ENCODE measurements around the gene FNTB. TPM values are rescaled to one million over a fixed set of nuclear protein-coding genes. Genes with fewer than 3 reads are reported as not detected.
A peak's percentile ranks its signal among the peaks of the same experiment; 100 is the strongest.

The FNTB gene
- total RNA-seq, 1 donor from 2014 or later, result 8.5 TPM

DNA sequence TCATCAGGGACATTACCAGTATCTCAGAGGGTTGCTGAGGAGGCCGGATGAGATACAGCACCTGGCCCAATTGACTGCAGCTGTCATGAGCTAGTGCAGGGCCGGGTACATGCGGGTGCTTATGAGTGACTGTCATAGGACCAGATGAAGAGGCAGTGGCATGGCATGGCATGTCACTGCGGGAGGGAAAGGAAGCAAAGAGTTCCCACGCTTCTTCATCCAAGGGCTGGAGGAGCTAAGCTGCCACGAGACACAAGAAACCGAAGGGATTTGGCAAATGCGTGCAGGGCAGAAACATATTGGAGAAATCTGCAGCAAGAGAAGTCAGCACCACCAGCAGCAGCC lies 33.4 kb upstream of the FNTB start:
- no peak for DNase-seq

DNA sequence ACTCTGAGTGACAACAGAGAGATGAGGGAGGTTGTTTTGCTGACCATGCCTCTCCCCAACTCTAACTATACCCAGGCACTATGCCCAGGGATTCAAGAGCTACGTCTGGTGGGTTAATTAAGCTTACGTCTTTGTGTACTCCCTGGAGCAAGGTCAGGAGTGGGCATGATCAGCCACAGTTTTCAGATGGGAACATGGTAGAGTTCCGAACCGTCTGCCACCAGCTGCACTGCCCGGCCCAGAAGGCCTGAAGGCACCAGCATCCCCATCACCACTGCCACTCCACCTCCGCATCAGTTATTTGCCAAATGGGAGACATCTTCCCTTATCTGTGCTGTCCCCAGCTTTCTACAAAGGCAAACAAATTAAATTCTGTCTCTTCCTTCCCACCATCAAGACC lies 33.0 kb upstream of the FNTB start:
- no peak for DNase-seq

DNA sequence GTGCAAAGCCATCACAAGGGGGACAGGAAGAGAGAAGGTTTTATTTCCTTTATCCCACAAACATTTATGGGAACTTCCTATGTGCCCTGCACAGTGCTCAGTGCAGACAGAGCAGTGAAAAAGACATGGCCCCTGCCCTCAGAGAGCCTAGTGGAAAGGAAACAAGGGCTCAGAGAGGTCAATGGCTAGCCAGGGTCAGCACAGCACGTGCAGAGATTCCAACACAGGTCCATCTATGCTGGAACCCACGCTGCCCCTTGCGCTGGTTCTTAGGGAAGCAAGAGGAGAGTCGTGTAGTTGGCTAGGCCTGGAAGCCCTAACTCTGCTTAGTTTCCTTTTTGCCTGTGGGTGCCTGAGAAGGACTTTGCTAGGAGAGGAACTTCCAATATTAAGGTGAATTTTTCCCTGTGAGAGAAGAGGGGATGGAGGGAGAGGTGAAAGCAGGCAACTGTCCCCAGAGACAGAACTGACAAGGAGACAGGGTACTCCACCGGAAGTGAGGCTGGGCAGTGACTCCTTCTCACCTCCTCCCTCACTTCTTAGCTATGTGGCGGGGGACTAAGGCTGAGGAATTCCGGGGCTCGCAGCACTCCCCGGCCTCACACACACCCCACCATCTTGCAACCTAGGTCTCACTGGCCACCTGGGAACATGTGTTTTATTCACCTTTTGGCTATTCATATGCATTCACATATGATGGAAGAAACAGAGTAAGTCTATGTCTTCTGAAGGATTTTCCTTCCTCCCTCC lies 32.0 kb upstream of the FNTB start:
- DNase-seq, result no peak

DNA sequence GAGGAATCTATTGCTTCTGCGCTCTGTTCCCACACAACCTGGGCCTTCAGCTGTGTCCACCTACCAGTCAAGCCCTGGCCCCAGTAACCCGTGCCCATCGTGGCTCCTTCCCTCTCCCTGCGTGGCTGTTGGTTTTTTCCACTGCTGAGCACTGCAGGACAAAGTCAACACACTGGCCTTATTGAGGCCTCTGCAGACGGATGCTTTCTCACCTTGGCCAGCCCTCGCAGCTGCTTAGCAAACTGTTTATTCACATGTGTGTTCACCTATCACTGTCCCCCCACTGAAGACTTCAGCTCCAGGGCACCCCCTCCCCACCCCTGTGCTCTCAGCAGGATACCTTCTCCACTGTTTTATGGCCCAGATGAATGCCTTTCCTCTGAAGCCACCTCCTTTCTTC lies 31.4 kb upstream of the FNTB start:
- DNase-seq, result no peak

DNA sequence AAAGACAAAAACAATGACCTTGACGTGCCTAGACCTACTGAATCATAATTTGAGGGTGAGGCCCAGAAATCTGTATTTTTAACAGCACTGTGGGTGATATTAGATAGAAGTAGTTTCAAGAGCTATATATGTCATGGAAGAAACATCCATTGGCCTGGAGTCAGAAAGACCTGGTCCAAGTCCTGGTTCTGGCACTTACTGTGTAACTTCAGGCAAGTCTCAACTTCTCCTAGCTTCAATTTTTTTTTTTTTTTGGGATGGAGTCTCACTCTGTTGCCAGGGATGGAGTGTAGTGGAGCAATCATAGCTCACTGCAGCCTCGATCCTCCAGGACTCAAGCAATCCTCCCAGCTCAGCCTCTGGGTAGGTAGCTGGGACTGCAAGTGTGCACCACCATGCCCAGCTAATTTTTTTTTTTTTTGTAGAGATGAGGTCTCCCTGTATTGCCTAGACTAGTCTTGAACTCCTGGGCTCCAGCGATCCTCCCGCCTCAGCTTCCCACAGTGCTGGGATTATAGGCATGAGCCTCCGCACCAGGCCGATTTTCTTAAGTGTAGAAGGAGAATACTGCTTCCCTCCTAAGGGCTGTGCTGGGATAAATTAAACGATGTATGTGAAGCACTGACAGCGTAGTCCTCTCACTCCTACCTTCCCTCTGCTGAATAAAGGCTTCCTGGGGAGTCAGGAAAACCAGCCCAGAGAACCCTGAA lies 29.8 kb upstream of the FNTB start:
- no peak for DNase-seq

DNA sequence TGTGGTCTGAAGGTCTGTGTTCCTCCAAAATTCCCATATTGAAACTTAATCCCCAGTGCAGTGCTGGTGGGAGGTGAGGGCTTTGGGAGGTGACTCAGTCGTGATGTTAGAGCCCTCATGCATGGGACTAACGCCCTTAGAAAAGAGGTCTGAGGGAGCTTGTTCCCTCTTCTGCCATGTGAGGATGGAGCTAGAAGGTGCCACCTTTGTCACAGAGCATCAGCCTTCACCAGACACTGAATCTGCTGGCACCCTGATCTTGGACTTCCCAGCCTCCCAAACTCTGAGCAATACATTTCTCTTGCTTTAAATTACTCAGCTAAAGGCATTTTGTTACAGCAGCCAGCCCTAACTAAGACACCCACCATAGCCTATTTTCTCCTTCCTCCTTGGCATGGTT lies 28.5 kb upstream of the FNTB start:
- no peak for DNase-seq

DNA sequence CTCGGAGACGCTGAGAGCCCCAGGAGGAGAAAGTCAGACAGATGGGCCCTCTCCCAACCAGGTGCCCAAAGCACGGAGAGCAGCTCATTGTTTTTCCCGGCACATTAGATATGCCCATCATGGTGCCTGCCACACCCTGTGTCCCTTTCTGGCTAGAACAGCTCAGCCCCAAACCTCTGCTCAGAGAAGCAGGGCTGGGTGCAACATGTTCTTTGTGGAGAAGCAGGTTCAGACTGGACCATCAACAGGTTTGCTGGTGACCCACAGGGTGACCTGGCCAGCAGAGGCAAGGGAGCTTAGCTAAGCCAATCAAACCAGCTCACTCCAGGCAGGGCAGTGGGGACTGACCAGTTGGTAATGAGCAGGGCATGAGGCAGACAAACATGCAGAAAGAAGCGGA lies 28.0 kb upstream of the FNTB start:
- DNase-seq, result no peak

DNA sequence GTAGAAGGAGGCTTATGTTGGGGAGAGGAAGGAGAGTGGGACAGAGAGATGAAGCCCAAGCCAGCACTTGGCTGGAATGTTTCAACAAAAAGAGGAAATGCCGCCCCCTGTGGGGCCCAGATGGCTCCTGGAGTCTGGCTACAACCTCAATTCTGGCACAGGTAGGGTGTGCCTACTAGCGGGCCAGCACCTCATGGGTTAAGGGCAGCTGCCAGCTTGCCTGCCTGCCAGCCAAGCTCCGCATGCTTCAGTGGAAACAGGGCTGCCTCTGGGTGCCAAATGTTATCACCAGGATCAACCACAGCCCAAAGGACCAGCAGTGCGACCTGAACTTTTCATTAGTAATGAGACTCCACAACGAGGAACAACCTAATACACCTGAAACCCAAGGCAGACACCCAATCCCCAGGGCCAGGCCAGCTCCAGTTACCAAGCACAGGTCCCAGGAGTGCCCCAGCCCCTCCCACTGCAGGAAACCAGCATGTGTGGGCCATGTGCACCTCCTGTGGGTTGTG lies 25.9 kb upstream of the FNTB start:
- no peak for DNase-seq

DNA sequence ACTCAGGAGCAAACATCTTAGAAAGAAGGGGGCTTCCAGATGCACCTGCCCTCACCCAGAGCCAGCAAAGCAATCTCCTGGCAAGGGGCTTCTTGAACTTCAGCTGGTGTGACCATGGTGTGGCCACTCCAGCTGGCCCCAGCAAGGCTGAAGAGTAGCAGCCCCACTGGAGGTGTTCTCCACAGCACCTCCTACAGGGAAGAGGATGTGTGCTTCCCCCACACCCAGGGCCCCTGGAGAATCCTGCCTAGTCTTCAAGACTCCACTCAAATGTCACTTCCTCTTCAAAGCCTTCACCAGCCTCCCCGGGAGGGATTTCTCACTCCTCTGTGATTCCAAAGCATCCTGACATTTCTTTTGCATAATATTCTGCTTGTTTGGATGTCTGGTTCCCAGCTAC lies 23.1 kb upstream of the FNTB start:
- no peak for DNase-seq

DNA sequence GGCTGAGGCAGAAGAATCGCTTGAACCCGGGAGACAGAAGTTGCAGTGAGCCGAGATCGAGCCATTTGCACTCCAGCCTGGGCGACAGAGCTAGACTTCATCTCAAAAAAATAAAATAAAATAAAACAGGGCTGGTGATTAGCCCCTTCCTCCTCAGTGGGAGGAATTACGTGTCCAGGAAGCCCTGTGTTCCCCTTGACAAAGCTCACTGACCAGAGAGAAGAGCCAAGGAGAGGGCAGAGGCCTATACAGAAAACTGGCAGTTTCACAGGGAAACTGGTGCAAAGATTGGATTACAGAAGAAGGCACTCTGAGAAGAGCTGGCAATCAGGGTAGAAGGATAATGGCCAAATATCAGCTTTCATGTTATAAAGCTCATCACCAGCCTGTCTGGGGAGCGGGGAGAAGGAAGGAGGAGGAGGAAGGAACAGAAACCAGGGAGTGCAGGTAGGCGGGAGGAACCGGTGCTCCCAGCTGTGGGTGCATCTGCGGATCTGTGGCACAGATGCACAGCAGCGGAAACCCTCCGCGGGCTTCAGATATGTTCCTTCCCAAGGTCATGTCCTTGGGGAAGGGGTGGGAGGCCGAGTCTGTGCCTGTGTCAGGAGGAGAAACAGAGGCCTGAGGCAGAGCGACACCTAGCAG lies 21.2 kb upstream of the FNTB start:
- peak; percentile 65 for DNase-seq

DNA sequence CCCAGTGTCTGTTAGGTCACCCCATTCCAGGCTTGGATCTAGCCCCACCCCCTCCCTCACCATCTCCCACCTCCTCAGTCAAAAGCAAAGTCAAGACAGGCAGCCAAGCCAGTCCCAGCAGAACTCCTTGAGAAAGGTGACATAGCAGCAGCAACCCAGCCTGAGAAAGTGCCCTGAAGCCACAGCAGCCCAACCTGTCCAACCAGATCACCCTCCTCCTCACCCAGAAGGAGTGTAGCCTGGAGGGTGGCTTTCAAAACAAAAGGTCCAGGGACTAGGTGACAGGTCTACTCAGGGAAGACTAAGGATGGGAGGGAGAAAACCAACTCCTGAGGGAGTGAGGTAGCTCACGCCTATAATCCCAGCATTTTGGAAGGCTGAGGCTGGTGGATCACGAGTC lies 19.7 kb upstream of the FNTB start:
- DNase-seq, result no peak

DNA sequence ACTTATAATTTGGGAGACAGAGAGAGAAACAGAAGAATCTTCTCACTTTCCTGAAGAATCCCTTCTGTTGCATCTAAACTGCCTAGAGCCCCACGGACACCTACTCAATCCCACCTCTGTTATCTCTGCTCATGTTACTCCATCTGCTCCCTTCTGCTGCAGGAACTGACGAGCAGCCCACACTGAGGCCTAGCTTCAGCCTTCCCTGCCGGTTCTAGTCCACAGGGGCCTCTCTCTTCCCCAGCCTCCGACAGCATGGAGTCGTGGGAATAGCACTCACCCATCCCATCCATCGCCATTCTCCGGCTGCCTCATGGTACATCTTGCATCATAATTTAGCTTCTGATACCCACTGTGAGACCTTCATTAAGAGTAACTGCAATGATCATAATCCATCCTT lies 18.5 kb upstream of the FNTB start:
- DNase-seq, result no peak

DNA sequence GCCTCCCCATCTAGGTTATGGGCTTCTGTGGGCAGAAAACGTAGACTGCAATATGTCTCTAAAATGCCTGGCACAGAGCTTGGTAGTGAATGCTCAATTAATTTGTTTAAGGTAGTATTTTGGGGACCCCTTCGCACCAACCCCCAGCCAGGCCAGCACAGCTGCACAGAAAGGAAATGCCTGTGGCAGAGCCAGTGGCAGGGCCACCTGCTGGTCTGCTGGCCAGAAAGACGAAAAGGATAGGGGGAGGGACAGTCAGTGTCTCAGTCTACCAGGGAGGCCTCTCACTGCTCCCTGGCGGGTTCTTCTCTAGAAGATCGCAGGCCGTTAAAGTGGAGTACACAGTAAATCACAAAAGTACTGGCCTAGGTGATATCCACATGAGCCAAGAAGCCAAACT lies 18.0 kb upstream of the FNTB start:
- no peak for DNase-seq

DNA sequence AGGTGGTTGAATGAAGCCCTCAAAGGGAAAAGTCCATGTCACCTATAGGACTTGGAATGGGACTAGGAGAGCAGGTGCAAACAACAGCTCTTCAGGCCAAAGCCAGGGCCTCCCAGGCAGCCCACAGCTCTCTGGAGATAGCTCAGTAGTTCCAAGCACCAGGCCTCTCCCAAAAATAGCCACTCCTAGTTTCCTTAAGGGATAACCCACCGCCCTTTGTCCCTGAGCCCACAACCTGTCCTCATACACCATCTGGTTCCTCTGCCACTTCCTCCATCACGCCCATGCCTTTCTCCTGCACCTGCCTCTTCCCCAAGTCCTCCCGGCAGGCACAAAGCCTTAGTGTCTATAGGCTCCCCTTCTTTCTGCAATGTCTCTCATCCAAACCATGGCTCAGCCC lies 16.7 kb upstream of the FNTB start:
- DNase-seq, result no peak

DNA sequence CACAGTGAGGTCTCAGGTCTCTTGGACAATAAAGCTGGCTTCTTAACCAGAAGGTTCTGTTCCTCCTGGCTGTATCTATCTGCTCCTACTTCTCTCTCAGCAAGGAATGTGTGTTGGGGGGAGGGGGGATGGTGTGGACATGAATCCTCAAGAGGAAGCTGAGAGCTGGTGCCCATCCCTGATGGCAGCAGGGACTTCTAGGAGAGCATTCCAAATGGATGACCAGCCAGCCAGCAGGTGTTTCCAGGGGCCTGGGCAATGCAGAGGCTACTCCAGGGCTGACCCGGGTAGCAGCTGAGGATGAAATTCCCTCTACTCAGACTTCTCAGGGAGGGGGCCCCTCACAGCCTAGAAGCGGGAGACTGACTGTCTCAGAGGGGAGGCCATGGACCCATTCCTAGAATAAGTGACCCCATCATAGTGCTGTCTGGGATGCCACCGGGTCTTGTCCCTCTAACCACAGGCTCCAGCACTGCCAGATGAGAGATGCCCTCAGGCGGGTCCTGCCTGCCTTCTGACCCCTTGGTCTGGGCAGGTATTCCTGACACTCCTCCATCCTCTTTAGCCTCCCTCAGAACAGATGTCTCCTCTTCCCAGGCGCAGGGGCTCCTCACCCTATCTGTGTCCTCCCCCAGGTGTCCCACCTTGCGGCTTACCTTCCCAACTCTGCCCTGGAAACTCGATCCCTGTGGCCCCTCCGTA lies 15.8 kb upstream of the FNTB start:
- peak; percentile 53 for DNase-seq

DNA sequence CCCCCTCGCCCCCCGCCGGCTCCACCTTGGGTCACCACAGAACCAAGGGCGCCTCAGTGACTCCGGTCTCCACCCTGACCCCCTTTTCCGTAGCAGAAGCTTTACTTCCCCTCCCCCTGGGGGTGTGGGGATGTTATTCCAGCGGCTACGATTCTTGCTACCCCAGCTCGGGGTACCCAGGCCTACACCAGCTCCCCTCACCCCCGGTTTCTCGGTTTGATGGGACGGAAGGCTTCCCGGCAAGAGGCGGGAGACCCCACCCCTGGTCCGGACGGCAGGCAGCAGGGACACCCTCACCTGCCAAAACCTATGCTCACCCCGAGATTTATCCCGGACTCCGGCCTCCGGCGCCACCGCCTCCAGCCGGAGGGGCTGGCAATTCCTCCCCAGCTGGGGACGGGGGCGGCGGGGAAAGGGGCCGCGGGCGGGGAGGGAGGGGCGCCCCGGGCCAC lies 15.2 kb upstream of the FNTB start:
- DNase-seq, result no peak

DNA sequence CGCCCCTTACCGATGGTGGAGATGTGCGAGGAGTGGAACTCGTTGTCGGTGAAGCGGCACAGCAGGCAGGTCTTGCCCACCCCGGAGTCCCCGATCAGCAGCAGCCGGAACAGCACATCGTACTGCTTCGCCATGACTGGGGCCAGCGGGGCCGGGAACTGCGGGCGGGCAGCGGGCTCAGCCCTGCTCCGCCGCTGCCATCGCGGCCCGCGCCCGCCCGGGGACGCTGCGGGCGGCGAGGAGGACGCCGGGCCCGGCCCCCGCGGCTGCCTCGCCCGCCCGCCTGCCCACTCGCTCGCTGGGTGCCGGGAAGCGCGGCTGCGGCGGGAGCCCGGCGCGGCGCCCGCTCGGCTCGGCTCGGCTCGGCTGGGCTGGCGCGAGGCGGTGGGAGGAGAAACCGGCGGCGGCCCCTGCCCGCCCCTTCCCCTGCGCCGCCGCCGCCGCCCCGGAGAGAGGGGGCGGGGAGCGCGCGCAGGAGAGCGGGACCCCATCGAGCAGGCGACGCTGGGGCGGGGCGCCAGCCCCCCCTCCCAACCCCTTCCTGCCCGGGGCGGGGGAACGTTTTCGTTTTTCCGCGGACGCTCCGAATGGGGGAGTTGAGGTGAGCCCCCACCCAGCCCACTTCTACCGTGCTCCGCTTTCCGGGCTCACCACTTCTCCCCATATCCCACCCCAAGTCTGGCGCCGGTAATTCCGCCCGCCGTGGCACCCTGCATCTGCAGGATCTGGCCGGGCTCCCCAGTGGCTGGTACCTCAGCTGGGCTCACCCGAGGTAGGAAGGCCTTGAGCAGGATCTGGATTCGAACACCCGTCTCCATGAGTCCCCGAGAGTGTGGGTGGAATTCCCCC lies 14.5 kb upstream of the FNTB start, which contains the start of gene RAB15:
TSS of gene RAB15 (minus strand) at position 394 of the 849 bp plus-strand sequence. CDS start at position 134, 260 bp downstream.
- DNase-seq, result peak; percentile 50

DNA sequence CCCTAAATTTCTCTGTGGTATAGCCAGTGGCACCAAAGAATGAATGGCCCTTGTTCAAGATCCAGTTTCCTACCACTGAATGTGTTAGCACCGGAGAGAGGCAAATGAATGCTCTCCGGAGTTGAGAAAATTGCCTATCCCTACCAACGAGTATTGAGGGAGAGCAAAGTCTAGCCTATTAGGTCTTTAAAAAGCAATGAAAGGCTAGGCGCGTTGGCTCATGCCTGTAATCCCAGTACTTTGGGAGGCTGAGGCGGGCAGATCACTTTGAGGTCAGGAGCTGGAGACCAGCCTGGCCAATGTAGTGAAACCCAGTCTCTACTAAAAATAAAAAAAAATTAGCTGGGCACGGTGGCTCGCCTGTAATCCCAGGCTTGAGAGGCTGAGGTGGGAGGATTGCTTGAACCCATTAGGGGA lies 13.7 kb upstream of the FNTB start:
- no peak for DNase-seq

DNA sequence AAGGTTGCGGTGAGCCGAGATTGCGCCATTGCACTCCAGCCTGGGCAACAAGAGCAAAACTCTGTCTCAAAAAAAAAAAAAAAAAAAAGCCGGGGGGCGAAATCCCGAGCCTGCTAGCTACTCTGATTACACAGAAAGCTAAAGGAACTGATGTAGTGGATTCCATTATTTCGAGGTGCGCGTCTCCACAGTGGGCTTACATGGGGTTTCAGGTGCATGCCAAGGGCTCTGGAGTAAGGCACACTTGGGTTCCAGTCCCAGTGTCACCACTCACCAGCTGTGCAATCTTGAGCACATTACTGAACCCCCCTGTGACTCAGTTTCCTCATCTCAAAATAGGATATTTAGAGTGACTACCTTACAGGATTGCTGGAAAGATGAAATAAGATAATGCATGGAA lies 12.9 kb upstream of the FNTB start:
- DNase-seq, result no peak

DNA sequence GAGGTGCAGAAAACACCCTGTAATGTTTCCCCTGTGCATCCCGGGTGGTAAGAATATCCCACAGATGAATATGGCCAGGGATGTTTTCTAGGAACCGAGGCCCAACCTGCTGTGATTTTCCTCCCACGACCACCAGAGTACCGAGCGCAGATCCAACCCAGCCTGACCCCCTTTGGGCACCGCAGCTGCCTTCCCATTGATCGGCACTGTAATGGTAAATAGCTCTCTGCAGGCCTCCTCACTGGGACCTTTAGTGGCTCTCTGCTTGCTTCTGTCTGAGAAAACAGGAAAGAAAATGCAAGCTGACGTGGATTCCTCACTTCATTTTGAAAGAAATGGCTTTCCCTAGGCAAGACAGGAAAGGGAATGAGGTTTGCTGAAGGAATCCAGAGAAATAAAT lies 12.1 kb upstream of the FNTB start:
- DNase-seq, result no peak

DNA sequence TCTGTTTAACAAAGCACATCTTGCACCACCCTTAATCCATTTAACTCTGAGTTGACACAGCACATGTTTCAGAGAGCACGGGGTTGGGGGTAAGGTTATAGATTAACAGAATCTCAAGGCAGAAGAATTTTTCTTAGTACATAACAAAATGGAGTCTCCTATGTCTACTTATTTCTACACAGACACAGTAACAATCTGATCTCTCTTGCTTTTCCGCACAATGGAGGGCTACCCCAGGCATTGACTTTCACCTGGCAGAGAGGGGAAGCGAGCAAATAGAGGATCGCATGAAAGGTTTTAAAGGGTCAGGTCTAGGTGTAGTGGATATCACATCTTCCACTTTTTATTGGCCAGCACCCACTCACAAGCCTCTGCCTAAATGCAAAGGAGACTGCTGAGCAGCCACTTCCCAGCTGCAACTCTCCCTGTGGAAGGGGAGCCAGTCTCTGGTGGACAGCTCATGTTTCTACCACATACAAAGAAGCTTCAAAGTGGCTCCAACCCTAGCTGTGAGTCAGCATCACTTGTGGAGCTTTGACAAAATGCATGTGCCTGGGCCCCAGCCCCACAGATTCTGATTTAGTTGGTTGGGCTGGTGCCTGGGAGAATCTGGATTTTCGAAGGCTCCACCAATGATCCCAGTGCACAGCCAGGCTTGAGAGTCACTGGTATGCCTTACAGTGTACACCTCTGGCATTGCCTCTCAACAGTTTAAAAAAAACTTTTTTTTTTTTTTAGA lies 7.2 kb upstream of the FNTB start:
- no peak for DNase-seq

Measured in dermis blood vessel endothelial cell (primary cell).